Mesenchymal stem cell (in vitro differentiated cells and primary cell): ENCODE data around the gene KRTAP2-2.
A peak's percentile ranks its signal among the peaks of the same experiment; 100 is the strongest.

Experiments
- DNase-seq: peaks from one replicate; pipeline ENCODE4 v3.0.0-alpha.2; 2013
- H2AFZ ChIP-seq: one replicate; pipeline ENCODE4 v1.6.1; 2013; ENCODE audit warnings: low read depth, mild to moderate bottlenecking, control low read depth, inconsistent platforms, low read length, moderate library complexity
- H2AK5ac ChIP-seq: 2 replicates; pipeline ENCODE4 v1.6.1; 2013; ENCODE audit warnings: low read length, moderate library complexity, mild to moderate bottlenecking, inconsistent platforms; ENCODE audit not compliant: severe bottlenecking
- H2BK120ac ChIP-seq: one replicate; pipeline ENCODE4 v1.6.1; 2013; ENCODE audit warnings: low read depth, mild to moderate bottlenecking, inconsistent platforms, low read length, moderate library complexity
- H2BK12ac ChIP-seq, 2 experiments: one replicate each; pipeline ENCODE4 v1.6.1; 2013; ENCODE audit warnings: inconsistent platforms in 2 of 2, low read length in 2 of 2, mild to moderate bottlenecking in 2 of 2, moderate library complexity in 2 of 2, control low read depth in 1 of 2
- H2BK15ac ChIP-seq: one replicate; pipeline ENCODE4 v1.6.1; 2013; ENCODE audit warnings: mild to moderate bottlenecking, low read depth, inconsistent platforms; ENCODE audit not compliant: poor library complexity, severe bottlenecking
- H2BK5ac ChIP-seq: 2 replicates; pipeline ENCODE4 v1.6.1; 2013; ENCODE audit warnings: low read depth, mild to moderate bottlenecking, low read length, control low read depth, inconsistent platforms; ENCODE audit not compliant: poor library complexity, severe bottlenecking
- H3K14ac ChIP-seq, 2 experiments: one replicate each; pipeline ENCODE4 v1.6.1; 2013; ENCODE audit warnings: inconsistent platforms in 2 of 2, low read length in 2 of 2, control low read depth in 1 of 2, mild to moderate bottlenecking in 1 of 2, moderate library complexity in 1 of 2
- H3K18ac ChIP-seq, 2 experiments: one replicate each; pipeline ENCODE4 v1.6.1; 2013; ENCODE audit warnings: inconsistent platforms in 2 of 2, low read length in 2 of 2, control low read depth in 1 of 2, low read depth in 1 of 2, mild to moderate bottlenecking in 1 of 2
- H3K23ac ChIP-seq, 2 experiments: one replicate each; pipeline ENCODE4 v1.6.1; 2013; ENCODE audit warnings: inconsistent platforms in 2 of 2, low read length in 2 of 2, mild to moderate bottlenecking in 2 of 2, moderate library complexity in 2 of 2, control low read depth in 1 of 2
- H3K27ac ChIP-seq: 2 replicates; pipeline ENCODE4 v1.5.1; 2013; ENCODE audit warnings: mild to moderate bottlenecking, moderate library complexity, low read length, control low read depth, inconsistent platforms; ENCODE audit not compliant: poor library complexity, severe bottlenecking
- H3K27me3 ChIP-seq, 2 experiments: 2 replicates each; pipeline versions ENCODE4 v1.6.1 to v1.7.0; 2013; ENCODE audit warnings: low read length in 2 of 2, mild to moderate bottlenecking in 2 of 2, moderate library complexity in 2 of 2, control low read depth in 1 of 2, inconsistent platforms in 1 of 2; ENCODE audit not compliant: control insufficient read depth in 1 of 2, insufficient read depth in 1 of 2
- H3K36me3 ChIP-seq, 2 experiments: 2 replicates each; pipeline versions ENCODE4 v1.6.1 to v1.7.0; 2013; ENCODE audit warnings: low read length in 2 of 2, control low read depth in 1 of 2, inconsistent platforms in 1 of 2, low read depth in 1 of 2, mild to moderate bottlenecking in 1 of 2; ENCODE audit not compliant: insufficient read depth in 2 of 2, control insufficient read depth in 1 of 2
- H3K4ac ChIP-seq, 2 experiments: one replicate each; pipeline ENCODE4 v1.6.1; 2013; ENCODE audit warnings: inconsistent platforms in 2 of 2, low read length in 2 of 2, mild to moderate bottlenecking in 2 of 2, moderate library complexity in 2 of 2, control low read depth in 1 of 2, low read depth in 1 of 2
- H3K4me1 ChIP-seq: 2 replicates; pipeline ENCODE4 v1.6.1; 2013; ENCODE audit warnings: low read depth, low read length, control low read depth; ENCODE audit not compliant: control insufficient read depth, insufficient read depth
- H3K4me2 ChIP-seq: 2 replicates; pipeline ENCODE4 v1.6.1; 2013; ENCODE audit warnings: low read length, mild to moderate bottlenecking, inconsistent platforms; ENCODE audit not compliant: poor library complexity, severe bottlenecking
- H3K4me3 ChIP-seq, 2 experiments: 2 replicates each; pipeline versions ENCODE4 v1.5.1 to v1.7.0; 2013; ENCODE audit warnings: low read length in 2 of 2, mild to moderate bottlenecking in 2 of 2, control low read depth in 1 of 2, low read depth in 1 of 2; ENCODE audit not compliant: insufficient read depth in 1 of 2
- H3K79me1 ChIP-seq: replicated peaks from 2 replicates; pipeline ENCODE4 v1.6.1; 2013; ENCODE audit warnings: mild to moderate bottlenecking, control low read depth, low read length, inconsistent platforms; ENCODE audit not compliant: poor library complexity, severe bottlenecking
- H3K9ac ChIP-seq: 2 replicates; pipeline ENCODE4 v1.7.0; 2013; ENCODE audit warnings: mild to moderate bottlenecking, low read length, moderate library complexity
- H3K9me3 ChIP-seq: 2 replicates; pipeline ENCODE4 v1.7.0; 2013; ENCODE audit warnings: mild to moderate bottlenecking, low read length; ENCODE audit not compliant: control insufficient read depth
- H4K8ac ChIP-seq: one replicate; pipeline ENCODE4 v1.6.1; 2013; ENCODE audit warnings: inconsistent platforms, mild to moderate bottlenecking, low read length, moderate library complexity
- H4K91ac ChIP-seq: one replicate; pipeline ENCODE4 v1.6.1; 2013; ENCODE audit warnings: mild to moderate bottlenecking, low read length, inconsistent platforms
- WGBS: methylation state at CpG from one replicate; pipeline ENCODE4 v1.1.7; 2013; ENCODE audit warnings: mixed read lengths; 5-methylcytosine and 5-hydroxymethylcytosine counted together

Gene KRTAP2-2

GRCh38 chr17:41076788-41077187 is 21.8 kb upstream of the KRTAP2-2 start:
- Histone ChIP-seq H3K36me3 (no peaks in the 10 kb centered on the region), H3K4ac (no peak overlapping the region), H3K79me1 (no peaks in the 10 kb centered on the region), H2AK5ac (no peak overlapping the region), H2BK12ac (no peak overlapping the region), H4K91ac (no peak overlapping the region), H3K23ac (no peak overlapping the region), H3K4me3 (no peak overlapping the region), H3K14ac (no peak overlapping the region), H3K27me3 (no peaks in the 10 kb centered on the region), H4K8ac (no peak overlapping the region), H3K9ac (no peak overlapping the region), H2BK15ac (no peak overlapping the region), H3K18ac (no peak overlapping the region), H3K4me2 (no peak overlapping the region), H2BK5ac (no peak overlapping the region), H2BK120ac (no peak overlapping the region), H3K4me1 (peaks cover 3% of the 10 kb centered on the region), H3K27ac (no peak overlapping the region), H3K9me3 (no peaks in the 10 kb centered on the region), H2AFZ (no peak overlapping the region)
- DNase-seq, result no peak

- no peaks in the 10 kb centered on the region for H3K9me3 ChIP-seq
- 86% methylated on average over 2 of the region's 2 CpGs for WGBS
Measured at GRCh38 chr17:41073676-41074075, 18.6 kb upstream of the KRTAP2-2 start.

GRCh38 chr17:41071606-41072360 is 16.8 kb upstream of the KRTAP2-2 start:
- Histone ChIP-seq H3K23ac (no peak overlapping the region), H4K8ac (no peak overlapping the region), H2BK15ac (no peak overlapping the region), H2BK12ac (no peak overlapping the region), H3K9me3 (no peaks in the 10 kb centered on the region), H3K4ac (no peak overlapping the region), H2AK5ac (no peak overlapping the region), H3K4me3 (no peak overlapping the region), H3K79me1 (no peaks in the 10 kb centered on the region), H2BK5ac (no peak overlapping the region), H3K36me3 (no peaks in the 10 kb centered on the region), H2BK120ac (no peak overlapping the region), H3K14ac (peak overlapping the region in 1 of 2 experiments; percentile 73), H3K4me2 (no peak overlapping the region), H4K91ac (no peak overlapping the region), H2AFZ (no peak overlapping the region), H3K27me3 (no peaks in the 10 kb centered on the region), H3K4me1 (peaks cover 3% of the 10 kb centered on the region), H3K9ac (no peak overlapping the region), H3K18ac (no peak overlapping the region), H3K27ac (no peak overlapping the region)
- WGBS, result 99% methylated on average over 5 of the region's 5 CpGs
- DNase-seq, result no peak

More at GRCh38 chr17:41073676-41074075, 18.6 kb upstream of the KRTAP2-2 start:
- Histone ChIP-seq H4K8ac (no peak overlapping the region), H3K4me3 (no peak overlapping the region), H3K14ac (no peak overlapping the region), H2BK120ac (no peak overlapping the region), H3K27ac (no peak overlapping the region), H3K27me3 (no peaks in the 10 kb centered on the region), H3K4ac (no peak overlapping the region), H3K4me1 (peaks cover 3% of the 10 kb centered on the region), H2AK5ac (no peak overlapping the region), H3K18ac (no peak overlapping the region), H4K91ac (no peak overlapping the region), H3K9ac (no peak overlapping the region), H2BK15ac (no peak overlapping the region), H2BK5ac (no peak overlapping the region), H3K4me2 (no peak overlapping the region), H2BK12ac (no peak overlapping the region), H3K36me3 (no peaks in the 10 kb centered on the region), H3K23ac (no peak overlapping the region), H3K79me1 (no peaks in the 10 kb centered on the region), H2AFZ (no peak overlapping the region)
- DNase-seq, result no peak

- Histone ChIP-seq H3K23ac (no peak overlapping the region), H3K18ac (no peak overlapping the region), H2BK15ac (no peak overlapping the region), H3K4ac (no peak overlapping the region), H3K9ac (no peak overlapping the region), H4K8ac (no peak overlapping the region), H4K91ac (no peak overlapping the region), H2AK5ac (no peak overlapping the region), H2AFZ (no peak overlapping the region), H3K9me3 (no peaks in the 10 kb centered on the region), H3K27me3 (no peaks in the 10 kb centered on the region), H2BK12ac (no peak overlapping the region), H3K14ac (no peak overlapping the region), H3K4me2 (no peak overlapping the region), H2BK5ac (no peak overlapping the region), H3K27ac (no peak overlapping the region), H3K4me1 (peaks cover 5% of the 10 kb centered on the region), H3K79me1 (no peaks in the 10 kb centered on the region), H3K36me3 (no peaks in the 10 kb centered on the region), H3K4me3 (no peak overlapping the region), H2BK120ac (no peak overlapping the region)
- 85% methylated on average over 2 of the region's 3 CpGs for WGBS
- DNase-seq, result no peak
Measured at GRCh38 chr17:41069031-41069430, 14.0 kb upstream of the KRTAP2-2 start.
